HepG2 (cell line): ENCODE data around the gene TASP1. TPM values are rescaled to one million over a fixed set of nuclear protein-coding genes. Genes with fewer than 3 reads are reported as not detected.

ENCODE experiments used
- AKNA ChIP-seq: sonication (generic); formaldehyde crosslinking; IDR thresholded peaks from 2 replicates; pipeline ENCODE4 v1.4.0; 2020; ENCODE audit warnings: missing genetic modification reagents, borderline replicate concordance
- ARNTL ChIP-seq: sonication (generic); formaldehyde crosslinking; IDR thresholded peaks from 2 replicates; pipeline ENCODE4 v1.4.0; 2020; ENCODE audit warnings: mild to moderate bottlenecking, missing genetic modification reagents
- CEBPG ChIP-seq: IDR thresholded peaks from 2 replicates; pipeline ENCODE4 v1.6.1; 2016
- CREM ChIP-seq, 2 experiments: sonication (generic) in 1 of 2; formaldehyde crosslinking in 1 of 2; IDR thresholded peaks; 2 replicates each; pipeline versions ENCODE4 v1.4.0 to v1.6.1; 2016 to 2020; ENCODE audit warnings: antibody characterized with exemption in 1 of 2, mild to moderate bottlenecking in 1 of 2, missing genetic modification reagents in 1 of 2
- GATA4 ChIP-seq: sonication (generic); IDR thresholded peaks from 2 replicates; pipeline ENCODE4 v1.6.1; 2016; ENCODE audit warnings: antibody characterized with exemption, low read depth, borderline replicate concordance
- HMG20A ChIP-seq: IDR thresholded peaks from 2 replicates; pipeline ENCODE4 v1.6.1; 2016; ENCODE audit warnings: borderline replicate concordance
- IRF2 ChIP-seq: IDR thresholded peaks from 2 replicates; pipeline ENCODE4 v1.6.1; 2018; ENCODE audit warnings: missing genetic modification reagents, missing compliant biosample characterization
- NR2F2 ChIP-seq: IDR thresholded peaks from 2 replicates; pipeline ENCODE4 v1.6.1; 2012; ENCODE audit warnings: low read depth, inconsistent platforms, borderline replicate concordance
- NR2F6 ChIP-seq, 2 experiments: IDR thresholded peaks; 2 replicates each; pipeline ENCODE4 v1.6.1; 2016; ENCODE audit warnings: antibody characterized with exemption in 1 of 2, mild to moderate bottlenecking in 1 of 2
- POGZ ChIP-seq: sonication (generic); formaldehyde crosslinking; IDR thresholded peaks from 2 replicates; pipeline ENCODE4 v1.4.0; 2020; ENCODE audit warnings: mild to moderate bottlenecking, missing genetic modification reagents
- POLR2G ChIP-seq: fragments of 200-400 bp; formaldehyde crosslinking; IDR thresholded peaks from 2 replicates; pipeline ENCODE4 v1.6.1; 2018; ENCODE audit warnings: mild to moderate bottlenecking, low read depth, low read length, moderate library complexity
- PRDM4 ChIP-seq: sonication (generic); formaldehyde crosslinking; IDR thresholded peaks from 2 replicates; pipeline ENCODE4 v1.9.0; 2021; ENCODE audit warnings: missing genetic modification reagents, borderline replicate concordance
- RORA ChIP-seq: sonication (generic); formaldehyde crosslinking; IDR thresholded peaks from 2 replicates; pipeline ENCODE4 v1.5.0; 2020; ENCODE audit warnings: mild to moderate bottlenecking, missing genetic modification reagents, moderate library complexity
- SMAD3 ChIP-seq: sonication (generic); formaldehyde crosslinking; IDR thresholded peaks from 2 replicates; pipeline ENCODE4 v1.4.0; 2020; ENCODE audit warnings: missing genetic modification reagents
- SNRNP70 ChIP-seq: fragments of 200-400 bp; formaldehyde crosslinking; IDR thresholded peaks from 2 replicates; pipeline ENCODE4 v1.6.1; 2017; ENCODE audit warnings: mild to moderate bottlenecking, low read depth, low read length, moderate library complexity
- STAT5B ChIP-seq: sonication (generic); formaldehyde crosslinking; IDR thresholded peaks from 2 replicates; pipeline ENCODE4 v1.4.0; 2020; ENCODE audit warnings: missing genetic modification reagents
- ZBTB39 ChIP-seq: sonication (generic); formaldehyde crosslinking; IDR thresholded peaks from 2 replicates; pipeline ENCODE4 v1.5.0; 2020; ENCODE audit warnings: missing genetic modification reagents
- ZEB1 ChIP-seq: IDR thresholded peaks from 2 replicates; pipeline ENCODE4 v1.6.1; 2012; ENCODE audit warnings: mild to moderate bottlenecking, low read depth, inconsistent platforms; ENCODE audit not compliant: insufficient replicate concordance
- ZFP36L1 ChIP-seq: sonication (generic); formaldehyde crosslinking; IDR thresholded peaks from 2 replicates; pipeline ENCODE4 v1.8.0; 2022; ENCODE audit warnings: mild to moderate bottlenecking, missing genetic modification reagents, moderate library complexity
- ZNF20 ChIP-seq: sonication (generic); formaldehyde crosslinking; IDR thresholded peaks from 2 replicates; pipeline ENCODE4 v1.4.0; 2020; ENCODE audit warnings: mild to moderate bottlenecking, moderate library complexity, missing genetic modification reagents
- ZNF282 ChIP-seq: fragments of 450-650 bp; IDR thresholded peaks from 2 replicates; pipeline ENCODE4 v1.6.1; 2018; ENCODE audit not compliant: partially characterized antibody
- ZNF546 ChIP-seq: sonication (generic); formaldehyde crosslinking; conservative IDR thresholded peaks from 2 replicates; pipeline ENCODE4 v1.8.1; 2023; ENCODE audit warnings: mild to moderate bottlenecking, missing genetic modification reagents
- ZNF598 ChIP-seq: sonication (generic); formaldehyde crosslinking; IDR thresholded peaks from 2 replicates; pipeline ENCODE4 v1.5.1; 2020; ENCODE audit warnings: mild to moderate bottlenecking, missing genetic modification reagents, borderline replicate concordance
- ZNF644 ChIP-seq: IDR thresholded peaks from 2 replicates; pipeline ENCODE4 v1.6.1; 2016; ENCODE audit warnings: low read depth
- polyA plus RNA-seq, 8 experiments: library from polyadenylated mRNA; depleted of rRNA in 3 of 8; stranded (reverse) in 7 of 8; unstranded in 1 of 8; fragments of >200 nt; fragmentation: Illumina TruSeq in 4 of 8; extraction: Trizol in 4 of 8; gene quantifications; 2 replicates each; pipeline versions ENCODE4 v1.2.1 to v1.2.3, GENCODE V29; 2011 to 2016; ENCODE audit warnings: low read depth in 4 of 8, missing spikeins in 1 of 8, mixed read lengths in 1 of 8; ENCODE audit not compliant: insufficient read depth in 1 of 8
- total RNA-seq, 5 experiments: library from RNA; depleted of rRNA; stranded (reverse); fragments of >200 nt; fragmentation: Illumina TruSeq; extraction: Trizol; gene quantifications; 2 replicates each; pipeline ENCODE4 v1.2.3, GENCODE V29; 2016; ENCODE audit warnings: low read depth in 1 of 5

TASP1 gene
- total and polyA plus RNA-seq, 2 of the 13 experiments (the other 11 are each of a cell fraction or from before 2014, with no cell fraction given), result 10.0 to 25.2 TPM

DNA sequence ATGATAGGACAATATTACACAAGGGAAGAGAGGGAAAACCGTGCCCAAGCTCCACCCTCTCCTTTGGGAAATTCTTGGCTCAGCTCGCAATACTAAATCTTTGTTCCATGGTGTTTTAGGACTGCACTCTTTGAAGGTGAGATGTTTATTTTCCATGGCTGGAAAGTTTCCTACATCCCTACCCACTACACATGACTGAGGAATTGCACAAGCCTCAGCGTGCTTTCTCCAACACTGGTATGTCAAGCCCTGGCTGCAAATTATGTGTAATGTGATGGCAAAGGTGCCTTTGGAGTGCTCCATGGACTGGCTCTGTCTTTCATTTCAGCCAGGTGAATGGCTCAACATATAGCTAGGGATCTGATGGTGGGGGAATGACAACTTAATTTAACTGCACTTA is 283.3 kb downstream of the TASP1 start (continued):
- TF ChIP-seq POLR2G (no peak), ZNF598 (no peak), AKNA (CRISPR knock-in tag) (no peak), SNRNP70 (no peak), IRF2 (CRISPR knock-in tag) (no peak), STAT5B (CRISPR knock-in tag) (no peak), ZBTB39 (CRISPR knock-in tag) (0 out of 2 replicates have a peak, but pooled peaks have one; percentile 31), GATA4 (no peak), ARNTL (CRISPR knock-in tag) (no peak), NR2F2 (no peak), ZEB1 (no peak), ZFP36L1 (CRISPR knock-in tag) (no peak), ZNF644 (CRISPR knock-in tag) (peak; percentile 70), HMG20A (CRISPR knock-in tag) (peak; percentile 80), NR2F6 (IDR thresholded peaks at IDR 0.05) (no peak), NR2F6 (CRISPR knock-in tag; IDR thresholded peaks at IDR 0.05) (no peak), SMAD3 (CRISPR knock-in tag) (no peak), ZNF20 (CRISPR knock-in tag) (no peak), RORA (CRISPR knock-in tag) (no peak), CREM (IDR thresholded peaks at IDR 0.05) (no peak), CREM (CRISPR knock-in tag; IDR thresholded peaks at IDR 0.05) (no peak), PRDM4 (CRISPR knock-in tag) (no peak), ZNF546 (no peak), ZNF282 (no peak), POGZ (no peak), CEBPG (CRISPR knock-in tag) (peak; percentile 65)
